K562 (cell line): ENCODE measurements around the gene SPATA13.

Experiments
- BDP1 ChIP-seq: IDR thresholded peaks from 3 replicates; pipeline ENCODE4 v1.6.1; 2011; ENCODE audit not compliant: insufficient read length, insufficient read depth
- CCNT2 ChIP-seq: IDR thresholded peaks from 2 replicates; pipeline ENCODE4 v1.6.1; 2011; ENCODE audit warnings: borderline replicate concordance, low read depth, mild to moderate bottlenecking, moderate library complexity, mixed read lengths, low read length; ENCODE audit not compliant: insufficient read length; ENCODE audit errors: extremely low read depth
- FOXK2 ChIP-seq, 2 experiments: fragments of 450-650 bp; IDR thresholded peaks in 1 of 2; conservative IDR thresholded peaks in 1 of 2; 2 replicates each; pipeline ENCODE4 v1.6.1; 2016; ENCODE audit warnings: low read depth in 2 of 2, mild to moderate bottlenecking in 1 of 2
- JUN ChIP-seq, 2 experiments: sonication (generic) in 1 of 2; formaldehyde crosslinking in 1 of 2; IDR thresholded peaks; 2 replicates each; pipeline versions ENCODE4 v1.6.1 to v1.8.0; 2012 to 2022; ENCODE audit warnings: borderline replicate concordance in 2 of 2, mild to moderate bottlenecking in 2 of 2, improper control_type of control experiment in 1 of 2, low read depth in 1 of 2, low read length in 1 of 2, missing genetic modification reagents in 1 of 2
- NR3C1 ChIP-seq: sonication (generic); formaldehyde crosslinking; IDR thresholded peaks from 2 replicates; pipeline ENCODE4 v1.8.1; 2022; ENCODE audit warnings: missing genetic modification reagents
- POLR2A ChIP-seq: fragments of 450-650 bp; conservative IDR thresholded peaks from 2 replicates; pipeline ENCODE4 v1.6.1; 2016
- POLR2AphosphoS5 ChIP-seq: IDR thresholded peaks from 2 replicates; pipeline ENCODE4 v1.6.1; 2011; ENCODE audit warnings: mild to moderate bottlenecking, low read depth, low read length, moderate library complexity; ENCODE audit not compliant: control insufficient read depth, insufficient read depth
- SMARCE1 ChIP-seq: fragments of 450-650 bp; IDR thresholded peaks from 2 replicates; pipeline ENCODE4 v1.7.1; 2016; ENCODE audit warnings: mild to moderate bottlenecking
- SNRNP70 ChIP-seq: fragments of 200-400 bp; formaldehyde crosslinking; optimal IDR thresholded peaks from 2 replicates; pipeline ENCODE3; 2017; ENCODE audit warnings: low read depth, low read length
- SP2 ChIP-seq: IDR thresholded peaks from 2 replicates; pipeline ENCODE4 v1.6.1; 2011; ENCODE audit warnings: mild to moderate bottlenecking, low read depth, low read length, moderate library complexity; ENCODE audit not compliant: poor library complexity, severe bottlenecking; ENCODE audit errors: extremely low read depth
- SRF ChIP-seq, 2 experiments: fragments of 250-450, 450-650 bp in 1 of 2; sonication (Bioruptor Pico) in 1 of 2; sonication (generic) in 1 of 2; formaldehyde crosslinking; IDR thresholded peaks; 2 replicates each; pipeline versions ENCODE4 v1.5.0 to v1.5.1; 2020 to 2022; ENCODE audit warnings: mild to moderate bottlenecking in 1 of 2, missing genetic modification reagents in 1 of 2
- ZEB2 ChIP-seq: fragments of 450-650 bp; IDR thresholded peaks from 2 replicates; pipeline ENCODE4 v1.6.1; 2016
- ZKSCAN1 ChIP-seq: fragments of 150-350 bp; IDR thresholded peaks from 2 replicates; pipeline ENCODE4 v1.6.1; 2016; ENCODE audit warnings: low read depth, low read length
- TF ChIP-seq, protein P1 (sequence below), 3 experiments: IDR thresholded peaks in 2 of 3; conservative IDR thresholded peaks in 1 of 3; 2 replicates each; pipeline ENCODE4 v1.5.1; 2011 to 2012; ENCODE audit warnings: low read length in 3 of 3, mild to moderate bottlenecking in 3 of 3, control low read depth in 2 of 3, improper control_type of control experiment in 1 of 3, inconsistent platforms in 1 of 3, low read depth in 1 of 3, mixed read lengths in 1 of 3, moderate library complexity in 1 of 3; ENCODE audit not compliant: insufficient read depth in 2 of 3

DNA sequence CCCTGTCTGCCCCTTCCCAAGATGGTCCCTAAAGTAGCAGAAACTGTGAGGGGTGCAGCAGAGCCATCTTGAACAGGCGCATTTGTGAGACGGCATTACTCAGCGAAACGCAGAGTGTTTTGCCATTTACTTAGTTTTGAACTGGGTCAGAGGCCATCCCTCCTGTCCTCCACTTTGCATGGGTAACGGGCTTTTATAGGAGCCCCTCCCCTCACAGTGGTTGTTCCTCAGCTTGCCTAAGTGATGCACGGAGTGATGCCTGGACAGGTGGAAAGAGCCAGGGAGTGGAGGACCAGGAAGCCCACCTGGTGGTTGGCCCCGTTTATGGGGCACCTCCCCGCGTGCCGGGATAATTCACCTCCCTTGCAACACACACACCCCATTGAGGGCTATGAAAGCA lies 80.8 kb downstream of the SPATA13 start:
- TF ChIP-seq, protein P1, sequence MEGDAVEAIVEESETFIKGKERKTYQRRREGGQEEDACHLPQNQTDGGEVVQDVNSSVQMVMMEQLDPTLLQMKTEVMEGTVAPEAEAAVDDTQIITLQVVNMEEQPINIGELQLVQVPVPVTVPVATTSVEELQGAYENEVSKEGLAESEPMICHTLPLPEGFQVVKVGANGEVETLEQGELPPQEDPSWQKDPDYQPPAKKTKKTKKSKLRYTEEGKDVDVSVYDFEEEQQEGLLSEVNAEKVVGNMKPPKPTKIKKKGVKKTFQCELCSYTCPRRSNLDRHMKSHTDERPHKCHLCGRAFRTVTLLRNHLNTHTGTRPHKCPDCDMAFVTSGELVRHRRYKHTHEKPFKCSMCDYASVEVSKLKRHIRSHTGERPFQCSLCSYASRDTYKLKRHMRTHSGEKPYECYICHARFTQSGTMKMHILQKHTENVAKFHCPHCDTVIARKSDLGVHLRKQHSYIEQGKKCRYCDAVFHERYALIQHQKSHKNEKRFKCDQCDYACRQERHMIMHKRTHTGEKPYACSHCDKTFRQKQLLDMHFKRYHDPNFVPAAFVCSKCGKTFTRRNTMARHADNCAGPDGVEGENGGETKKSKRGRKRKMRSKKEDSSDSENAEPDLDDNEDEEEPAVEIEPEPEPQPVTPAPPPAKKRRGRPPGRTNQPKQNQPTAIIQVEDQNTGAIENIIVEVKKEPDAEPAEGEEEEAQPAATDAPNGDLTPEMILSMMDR (IDR thresholded peaks at IDR 0.05 in 2 of 3, conservative IDR thresholded peaks at IDR 0.05 in 1 of 3; ENCODE audit: insufficient read depth in 2 of 3, low read depth in 1 of 3, low read length in 3 of 3): no peak
- TF ChIP-seq POLR2A (no peak), JUN (IDR thresholded peaks at IDR 0.05; ENCODE audit: borderline replicate concordance, low read depth, low read length) (no peak), JUN (CRISPR knock-in tag; IDR thresholded peaks at IDR 0.05; ENCODE audit: borderline replicate concordance) (no peak), CCNT2 (no peak), NR3C1 (CRISPR knock-in tag) (no peak), POLR2AphosphoS5 (no peak), SRF (CRISPR knock-in tag; IDR thresholded peaks at IDR 0.05) (no peak), SMARCE1 (no peak), ZKSCAN1 (no peak), ZEB2 (no peak), FOXK2 (conservative IDR thresholded peaks at IDR 0.05 in 1 of 2, IDR thresholded peaks at IDR 0.05 in 1 of 2; ENCODE audit: low read depth in 2 of 2) (no peak), SP2 (no peak), SNRNP70 (no peak), BDP1 (no peak)
